A549 (cell line): ENCODE measurements around the gene KCNJ6. TPM values are rescaled to one million over a fixed set of nuclear protein-coding genes. Genes with fewer than 3 reads are reported as not detected.

ENCODE experiments used
- ATAC-seq, 2 experiments: fragments of 200-7000 bp in 1 of 2; fragments of >200 bp in 1 of 2; cut with Nextera tagmentation in 1 of 2; cut with Tn5 transposase in 1 of 2; 3 replicates each; pipeline versions ENCODE4 v1.8.0 to v1.9.1; 2018 to 2020; ENCODE audit warnings: mild to moderate bottlenecking in 1 of 2, moderate library complexity in 1 of 2
- CTCF ChIA-PET: fragments of 300-600 bp; sonication (Branson Sonifier 250); formaldehyde crosslinking; extraction: SDS; loops from one replicate; lab custom pipeline; 2021; ENCODE audit warnings: antibody characterized with exemption, inconsistent platforms; lab: Yijun Ruan, JAX
- POLR2A ChIA-PET: fragments of 350-600 bp; formaldehyde crosslinking; extraction: SDS; loops from one replicate; lab custom pipeline; 2021; ENCODE audit warnings: antibody characterized with exemption, inconsistent platforms; lab: Yijun Ruan, JAX
- DNase-seq, 2 experiments: peaks; one replicate each; pipeline versions ENCODE4 v3.0.0 to v3.0.0-alpha.2; 2011 to 2016; ENCODE audit warnings: low read depth in 1 of 2, low spot score in 1 of 2
- FAIRE-seq: peaks from 2 replicates; lab custom pipeline; 2011; peaks lifted over from hg19 to GRCh38; lab: Jason Lieb, UNC
- H3K27ac ChIP-seq, 2 experiments: fragments of >200 bp; sonication (Bioruptor Twin); formaldehyde crosslinking; 3 replicates each; pipeline ENCODE4 v1.5.1; 2016 to 2017
- H3K4me1 ChIP-seq: fragments of >200 bp; sonication (Bioruptor Twin); formaldehyde crosslinking; 3 replicates; pipeline ENCODE4 v1.6.1; 2016
- H3K4me2 ChIP-seq: fragments of >200 bp; sonication (Bioruptor Twin); formaldehyde crosslinking; 3 replicates; pipeline ENCODE4 v1.6.1; 2016
- H3K4me3 ChIP-seq: fragments of >200 bp; sonication (Bioruptor Twin); formaldehyde crosslinking; 3 replicates; pipeline ENCODE4 v1.5.1; 2016
- H3K9me3 ChIP-seq: fragments of >200 bp; sonication (Bioruptor Twin); formaldehyde crosslinking; 3 replicates; pipeline ENCODE4 v1.6.1; 2016
- BCL3 ChIP-seq: fragments of >200 bp; sonication (Bioruptor Twin); formaldehyde crosslinking; IDR thresholded peaks from 3 replicates; pipeline ENCODE4 v1.6.1; 2016
- CEBPB ChIP-seq, 2 experiments: fragments of >200 bp in 1 of 2; sonication (Bioruptor Twin) in 1 of 2; formaldehyde crosslinking in 1 of 2; IDR thresholded peaks; 2 replicates each; pipeline ENCODE4 v1.6.1; 2012 to 2016
- CHD4 ChIP-seq: fragments of 200-600 bp; sonication (generic); IDR thresholded peaks from 2 replicates; pipeline ENCODE4 v1.6.1; 2016; ENCODE audit warnings: antibody characterized with exemption, mild to moderate bottlenecking, borderline replicate concordance
- EHF ChIP-seq: fragments of 250-450 bp; sonication (Bioruptor Pico); IDR thresholded peaks from 2 replicates; pipeline ENCODE4 v1.5.0; 2020; ENCODE audit warnings: mild to moderate bottlenecking
- EHMT2 ChIP-seq: fragments of 200-600 bp; sonication (generic); IDR thresholded peaks from 2 replicates; pipeline ENCODE4 v1.6.1; 2016; ENCODE audit warnings: antibody characterized with exemption, low read depth, mild to moderate bottlenecking, moderate library complexity
- ELK1 ChIP-seq: fragments of 150-350 bp; IDR thresholded peaks from 2 replicates; pipeline ENCODE4 v1.6.1; 2014; ENCODE audit warnings: low read depth, mild to moderate bottlenecking, low read length
- FOSL2 ChIP-seq, 2 experiments: fragments of 450-650 bp in 1 of 2; fragments of >200 bp in 1 of 2; sonication (Bioruptor Twin) in 1 of 2; formaldehyde crosslinking; IDR thresholded peaks; 2 replicates each; pipeline versions ENCODE4 v1.5.0 to v1.6.1; 2016 to 2020; ENCODE audit warnings: mild to moderate bottlenecking in 1 of 2, moderate library complexity in 1 of 2
- FOXS1 ChIP-seq: fragments of 250-450 bp; sonication (Bioruptor Pico); IDR thresholded peaks from 2 replicates; pipeline ENCODE4 v1.5.0; 2020; ENCODE audit warnings: mild to moderate bottlenecking, moderate library complexity
- GATA3 ChIP-seq: IDR thresholded peaks from 2 replicates; pipeline ENCODE4 v1.6.1; 2012; ENCODE audit warnings: borderline replicate concordance
- HDAC2 ChIP-seq: fragments of 200-600 bp; sonication (generic); IDR thresholded peaks from 2 replicates; pipeline ENCODE4 v1.6.1; 2016
- HEYL ChIP-seq: fragments of 250-450 bp; sonication (Bioruptor Pico); IDR thresholded peaks from 2 replicates; pipeline ENCODE4 v1.8.0; 2021; ENCODE audit warnings: mild to moderate bottlenecking, moderate library complexity
- HOXB13 ChIP-seq: fragments of 250-450 bp; sonication (Bioruptor Pico); IDR thresholded peaks from 2 replicates; pipeline ENCODE4 v1.5.0; 2020; ENCODE audit warnings: low read depth, mild to moderate bottlenecking, moderate library complexity
- JUN ChIP-seq, 2 experiments: fragments of >200 bp; sonication (Bioruptor Twin); formaldehyde crosslinking; IDR thresholded peaks; 2 replicates in 1 of 2; 3 replicates in 1 of 2; pipeline ENCODE4 v1.6.1; 2016 to 2017
- JUNB ChIP-seq: fragments of >200 bp; sonication (Bioruptor Twin); formaldehyde crosslinking; IDR thresholded peaks from 2 replicates; pipeline ENCODE4 v1.6.1; 2016
- KDM5A ChIP-seq: fragments of 200-600 bp; sonication (generic); IDR thresholded peaks from 2 replicates; pipeline ENCODE4 v1.6.1; 2016; ENCODE audit warnings: antibody characterized with exemption, mild to moderate bottlenecking
- MAFK ChIP-seq: fragments of 450-650 bp; IDR thresholded peaks from 2 replicates; pipeline ENCODE4 v1.6.1; 2014; ENCODE audit not compliant: partially characterized antibody
- MAZ ChIP-seq: fragments of 150-350 bp; IDR thresholded peaks from 2 replicates; pipeline ENCODE4 v1.6.1; 2014; ENCODE audit warnings: antibody characterized with exemption, low read depth, low read length, borderline replicate concordance
- NPAS2 ChIP-seq: fragments of 250-450 bp; sonication (Bioruptor Pico); IDR thresholded peaks from 2 replicates; pipeline ENCODE4 v1.8.0; 2022; ENCODE audit warnings: mild to moderate bottlenecking, moderate library complexity, borderline replicate concordance
- RAD21 ChIP-seq, 2 experiments: fragments of >200 bp in 1 of 2; sonication (Bioruptor Twin) in 1 of 2; formaldehyde crosslinking in 1 of 2; IDR thresholded peaks in 1 of 2; conservative IDR thresholded peaks in 1 of 2; 2 replicates in 1 of 2; 3 replicates in 1 of 2; pipeline ENCODE4 v1.6.1; 2012 to 2018; ENCODE audit warnings: inconsistent platforms in 1 of 2
- RARB ChIP-seq: fragments of 250-450 bp; sonication (Bioruptor Pico); IDR thresholded peaks from 2 replicates; pipeline ENCODE4 v1.8.0; 2021; ENCODE audit warnings: mild to moderate bottlenecking, moderate library complexity
- RCOR1 ChIP-seq: fragments of 150-350 bp; IDR thresholded peaks from 2 replicates; pipeline ENCODE4 v1.6.1; 2014; ENCODE audit warnings: antibody characterized with exemption, low read length, low read depth
- RNF2 ChIP-seq: fragments of 200-600 bp; sonication (generic); IDR thresholded peaks from 2 replicates; pipeline ENCODE4 v1.6.1; 2016; ENCODE audit warnings: low read depth, mild to moderate bottlenecking, antibody characterized with exemption, moderate library complexity, borderline replicate concordance
- TP53 ChIP-seq: fragments of 250-450 bp; sonication (Bioruptor Pico); IDR thresholded peaks from 2 replicates; pipeline ENCODE4 v1.5.0; 2021; ENCODE audit warnings: mild to moderate bottlenecking, moderate library complexity
- USF2 ChIP-seq: fragments of 450-650 bp; IDR thresholded peaks from 2 replicates; pipeline ENCODE4 v1.6.1; 2014; ENCODE audit warnings: antibody characterized with exemption
- ZFP36 ChIP-seq: fragments of 450-650 bp; IDR thresholded peaks from 2 replicates; pipeline ENCODE4 v1.6.1; 2014; ENCODE audit warnings: borderline replicate concordance; ENCODE audit not compliant: partially characterized antibody
- whole genome bisulfite sequencing: methylation state at CpG from one replicate; pipeline ENCODE4 v1.1.6; 2017; ENCODE audit errors: missing lambda C conversion rate; 5-methylcytosine and 5-hydroxymethylcytosine counted together
- polyA plus RNA-seq, 4 experiments: library from polyadenylated mRNA; depleted of rRNA in 3 of 4; stranded (reverse); fragments of >200 nt; fragmentation: RNase III in 1 of 4; extraction: RNeasy Plus Mini Kit Qiagen cat#74134 plus additional on column Dnase treatment in 1 of 4; gene quantifications; 2 replicates in 3 of 4; 3 replicates in 1 of 4; pipeline ENCODE4 v1.2.3, GENCODE V29; 2011 to 2017

KCNJ6 gene
- polyA plus RNA-seq, 2 of the 4 experiments (the other 2 are of a cell fraction), result 0.68 to 1.4 TPM

- ATAC-seq (no peak), FAIRE-seq (no peak), DNase-seq (no peak)
- 58% methylated on average over 3 of the region's 3 CpGs for WGBS
- ChIA-PET POLR2A (no interaction called here), CTCF (no interaction called here)
- no peaks in the 10 kb centered on the region for H3K4me1 ChIP-seq
- H3K4me2 ChIP-seq, result no peak overlapping the region
- no peak overlapping the region for H3K4me3 ChIP-seq
- no peak overlapping the region for H3K27ac ChIP-seq
- H3K9me3 ChIP-seq, result peaks cover 14% of the 10 kb centered on the region
- TF ChIP-seq JUNB, result no peak
- TF ChIP-seq MAZ, result no peak
- TF ChIP-seq USF2, result no peak
- TF ChIP-seq EHMT2, result no peak
- TF ChIP-seq BCL3, result no peak
- TF ChIP-seq JUN (IDR thresholded peaks at IDR 0.05), result no peak
- TF ChIP-seq RNF2, result no peak
- TF ChIP-seq CHD4, result no peak
- no peak for TF ChIP-seq RAD21 (conservative IDR thresholded peaks at IDR 0.05 in 1 of 2, IDR thresholded peaks at IDR 0.05 in 1 of 2)
- no peak for TF ChIP-seq RARB (CRISPR knock-in tag)
- TF ChIP-seq GATA3, result no peak
- no peak for TF ChIP-seq NPAS2 (CRISPR knock-in tag)
These were observed 335.6 kb downstream of the KCNJ6 start for GRCh38 chr21:37580666-37581065.

- FAIRE-seq (no peak), ATAC-seq (no peak), DNase-seq (no peak)
- Histone ChIP-seq H3K4me3 (no peak overlapping the region), H3K27ac (no peak overlapping the region), H3K9me3 (peaks cover 14% of the 10 kb centered on the region), H3K4me2 (no peak overlapping the region), H3K4me1 (no peaks in the 10 kb centered on the region)
- WGBS, result 50% methylated on average over 1 of the region's 1 CpG
- ChIA-PET CTCF (interaction anchor here (1.8 kb wide), 1 partner anchor 15 kb away, joined by 5 read pairs; no protein-coding TSS in a partner anchor), POLR2A (no interaction called here)
- TF ChIP-seq HDAC2 (no peak), RNF2 (no peak), HEYL (CRISPR knock-in tag) (no peak), RARB (CRISPR knock-in tag) (no peak), ZFP36 (no peak), RAD21 (conservative IDR thresholded peaks at IDR 0.05 in 1 of 2, IDR thresholded peaks at IDR 0.05 in 1 of 2) (no peak), HOXB13 (CRISPR knock-in tag) (no peak), KDM5A (no peak), BCL3 (no peak), RCOR1 (no peak), TP53 (CRISPR knock-in tag) (no peak), EHF (CRISPR knock-in tag) (no peak), ELK1 (no peak), FOXS1 (CRISPR knock-in tag) (no peak), FOSL2 (IDR thresholded peaks at IDR 0.05) (no peak), FOSL2 (CRISPR knock-in tag; IDR thresholded peaks at IDR 0.05) (no peak), CEBPB (IDR thresholded peaks at IDR 0.05) (no peak), MAZ (no peak), CHD4 (no peak), MAFK (no peak)
These were observed 336.9 kb downstream of the KCNJ6 start for GRCh38 chr21:37579356-37579755.
